ENCODE results near the gene MRPS6. TPM values are rescaled to one million over a fixed set of nuclear protein-coding genes. Genes with fewer than 3 reads are reported as not detected.

The MRPS6 gene
- total and polyA plus RNA-seq, 2 of the 4 experiments (the other 2 are of a cell fraction): 7.5 to 35.1 TPM

DNA sequence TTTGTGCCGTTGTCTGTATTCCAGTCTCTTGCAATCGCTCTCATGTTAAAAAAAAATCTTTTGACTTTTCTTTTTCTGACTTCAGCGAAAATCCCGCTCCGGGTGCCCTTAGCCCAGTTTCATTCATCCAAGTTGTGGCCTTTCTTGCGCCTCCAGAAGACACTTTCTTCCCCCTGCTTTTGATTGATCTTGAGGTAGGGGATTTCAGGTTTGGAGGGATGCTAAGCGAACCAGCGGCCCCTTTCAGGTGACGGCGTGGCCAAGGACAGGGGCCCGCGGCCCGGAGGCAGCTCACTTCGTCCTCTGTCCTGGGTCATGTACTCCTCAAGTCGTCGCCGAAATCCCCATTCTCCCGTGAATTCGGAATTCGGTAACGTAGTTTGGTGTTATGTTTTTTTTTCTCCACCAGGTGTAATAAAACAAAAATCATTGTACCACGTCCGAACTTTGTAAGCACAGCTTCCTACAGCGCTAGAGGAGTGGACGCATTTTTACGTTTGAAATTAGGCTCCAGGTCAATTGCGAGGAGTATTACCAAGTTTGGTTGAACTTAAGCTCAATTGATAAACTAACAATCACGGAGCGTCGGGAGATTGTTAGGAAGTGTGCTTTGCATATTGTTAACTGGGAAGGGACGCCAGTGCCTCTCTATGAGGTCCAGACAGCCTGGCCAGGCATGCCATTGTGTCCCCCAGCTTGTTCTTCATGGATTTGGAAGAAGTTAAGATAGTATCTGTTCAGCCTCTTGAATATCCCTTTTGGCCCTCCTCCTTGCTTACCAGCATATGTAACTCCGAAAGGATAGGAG lies 1.1 kb downstream of the MRPS6 start:
- ChIA-PET CTCF (interaction anchor here (2.0 kb wide), 1 partner anchor 151 kb away, joined by 8 read pairs; no protein-coding TSS in a partner anchor), POLR2A (ENCODE audit: unreplicated experiment) (interaction anchor here (0.7 kb wide), 1 partner anchor 1680 kb away, joined by 3 read pairs; no protein-coding TSS in a partner anchor)
- Histone ChIP-seq H4K91ac (ENCODE audit: insufficient read depth, low read depth, low read length) (no peak overlapping the region), H3K9me1 (ENCODE audit: insufficient read depth, low read length) (no peaks in the 10 kb centered on the region), H4K8ac (ENCODE audit: low read depth in 2 of 2, low read length in 2 of 2) (no peak overlapping the region; a peak in 1 of 4 replicates), H3K23ac (ENCODE audit: low read depth, low read length) (peak overlapping the region; percentile 42), H3K27me3 (ENCODE audit: control insufficient read depth, insufficient read depth, low read length) (peaks cover 1% of the 10 kb centered on the region; the same call in 1 of the 2 replicates), H2AFZ (replicated peaks; ENCODE audit: low read length, poor library complexity) (peak overlapping the region; percentile 33), H3K36me3 (ENCODE audit: control insufficient read depth, insufficient read depth, low read length) (peaks cover 1% of the 10 kb centered on the region; the same call in 1 of the 2 replicates), H3K14ac (replicated peaks; ENCODE audit: low read depth, low read length) (peak overlapping the region; percentile 46), H3K4me2 (ENCODE audit: low read depth, low read length) (peak overlapping the region; percentile 92), H3K18ac (ENCODE audit: low read depth, low read length) (no peak overlapping the region; the same call in 1 of the 2 replicates), H2AK9ac (replicated peaks; ENCODE audit: low read depth, low read length, poor library complexity) (peak overlapping the region; percentile 53), H3K79me1 (ENCODE audit: low read depth in 1 of 2, low read length in 2 of 2) (peaks cover 22 to 36% of the 10 kb centered on the region in 2 experiments), H3K27ac (ENCODE audit: insufficient read depth, low read length) (peak overlapping the region; percentile 31), H3K9me3 (ENCODE audit: control insufficient read depth, insufficient read depth, low read length) (no peaks in the 10 kb centered on the region), H2BK20ac (ENCODE audit: low read depth, low read length) (no peak overlapping the region), H3K4me3 (ENCODE audit: insufficient read depth, low read depth, low read length) (peak overlapping the region; percentile 100), H3K9ac (ENCODE audit: low read depth, low read length) (peak overlapping the region; percentile 91), H3K4me1 (ENCODE audit: control insufficient read depth, insufficient read depth, low read length) (peaks cover 3% of the 10 kb centered on the region; the same call in 1 of the 2 replicates), H4K5ac (ENCODE audit: low read depth, low read length) (no peak overlapping the region; the same call in 1 of the 2 replicates), H2BK15ac (ENCODE audit: low read depth, low read length) (no peak overlapping the region), H2BK5ac (ENCODE audit: low read depth, low read length, poor library complexity, severe bottlenecking) (no peak overlapping the region), H3K56ac (ENCODE audit: extremely low read depth, insufficient read depth, low read length) (peak overlapping the region; percentile 7; the same call in 1 of the 2 replicates), H3K4ac (ENCODE audit: low read depth, low read length) (peak overlapping the region; percentile 47), H4K20me1 (ENCODE audit: insufficient read depth, low read length) (peaks cover 25% of the 10 kb centered on the region; the same call in 1 of the 2 replicates), H2AK5ac (ENCODE audit: low read depth, low read length) (0 out of 2 replicates have a peak overlapping the region, but pooled peaks have one; percentile 10), H2BK120ac (ENCODE audit: low read depth, low read length) (no peak overlapping the region)
- dilution Hi-C loops (cut with HindIII; ENCODE audit: low sequenced_read_pairs, unreplicated experiment) (no loop called here), intact Hi-C loops (cut with micrococcal nuclease) (loop anchor here (2.0 to 5.0 kb wide), 2 partner anchors 128 to 276 kb away; no protein-coding TSS in a partner anchor), in situ Hi-C loops (cut with MboI; ENCODE audit: low sequenced_read_pairs) (no loop called here)
- no peak for ATAC-seq (ENCODE audit: low read depth)
- DNase-seq: no peak
- BruUV-seq (replicated peaks): no TSS peak
- WGBS, 2 experiments (ENCODE audit: extremely low coverage in 2 of 2, insufficient read length in 1 of 2): 0% methylated on average over 3 of the region's 32 CpGs; no CpG with 5 or more reads in 1 of the 2 experiments
- TF ChIP-seq, protein P1, sequence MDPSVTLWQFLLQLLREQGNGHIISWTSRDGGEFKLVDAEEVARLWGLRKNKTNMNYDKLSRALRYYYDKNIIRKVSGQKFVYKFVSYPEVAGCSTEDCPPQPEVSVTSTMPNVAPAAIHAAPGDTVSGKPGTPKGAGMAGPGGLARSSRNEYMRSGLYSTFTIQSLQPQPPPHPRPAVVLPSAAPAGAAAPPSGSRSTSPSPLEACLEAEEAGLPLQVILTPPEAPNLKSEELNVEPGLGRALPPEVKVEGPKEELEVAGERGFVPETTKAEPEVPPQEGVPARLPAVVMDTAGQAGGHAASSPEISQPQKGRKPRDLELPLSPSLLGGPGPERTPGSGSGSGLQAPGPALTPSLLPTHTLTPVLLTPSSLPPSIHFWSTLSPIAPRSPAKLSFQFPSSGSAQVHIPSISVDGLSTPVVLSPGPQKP (IDR thresholded peaks at IDR 0.05; ENCODE audit: borderline replicate concordance, low read depth, low read length): no peak
- TF ChIP-seq POLR2A (IDR thresholded peaks at IDR 0.05; ENCODE audit: low read depth, low read length) (no peak), RCOR1 (IDR thresholded peaks at IDR 0.05; ENCODE audit: insufficient replicate concordance, low read length) (no peak), CHD1 (IDR thresholded peaks at IDR 0.05; ENCODE audit: low read depth, low read length) (no peak), MXI1 (IDR thresholded peaks at IDR 0.05; ENCODE audit: borderline replicate concordance, low read depth, low read length) (no peak), SMC3 (IDR thresholded peaks at IDR 0.05; ENCODE audit: low read depth, low read length) (no peak), BHLHE40 (IDR thresholded peaks at IDR 0.05; ENCODE audit: low read depth, low read length) (no peak), RFX5 (IDR thresholded peaks at IDR 0.05; ENCODE audit: low read depth, low read length) (no peak), NFE2L2 (IDR thresholded peaks at IDR 0.05; ENCODE audit: low read depth, low read length) (no peak), MAFK (IDR thresholded peaks at IDR 0.05; ENCODE audit: low read depth, low read length) (no peak), MAZ (IDR thresholded peaks at IDR 0.05; ENCODE audit: borderline replicate concordance, low read depth, low read length) (no peak)
- TF ChIP-seq, protein P2, sequence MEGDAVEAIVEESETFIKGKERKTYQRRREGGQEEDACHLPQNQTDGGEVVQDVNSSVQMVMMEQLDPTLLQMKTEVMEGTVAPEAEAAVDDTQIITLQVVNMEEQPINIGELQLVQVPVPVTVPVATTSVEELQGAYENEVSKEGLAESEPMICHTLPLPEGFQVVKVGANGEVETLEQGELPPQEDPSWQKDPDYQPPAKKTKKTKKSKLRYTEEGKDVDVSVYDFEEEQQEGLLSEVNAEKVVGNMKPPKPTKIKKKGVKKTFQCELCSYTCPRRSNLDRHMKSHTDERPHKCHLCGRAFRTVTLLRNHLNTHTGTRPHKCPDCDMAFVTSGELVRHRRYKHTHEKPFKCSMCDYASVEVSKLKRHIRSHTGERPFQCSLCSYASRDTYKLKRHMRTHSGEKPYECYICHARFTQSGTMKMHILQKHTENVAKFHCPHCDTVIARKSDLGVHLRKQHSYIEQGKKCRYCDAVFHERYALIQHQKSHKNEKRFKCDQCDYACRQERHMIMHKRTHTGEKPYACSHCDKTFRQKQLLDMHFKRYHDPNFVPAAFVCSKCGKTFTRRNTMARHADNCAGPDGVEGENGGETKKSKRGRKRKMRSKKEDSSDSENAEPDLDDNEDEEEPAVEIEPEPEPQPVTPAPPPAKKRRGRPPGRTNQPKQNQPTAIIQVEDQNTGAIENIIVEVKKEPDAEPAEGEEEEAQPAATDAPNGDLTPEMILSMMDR (conservative IDR thresholded peaks at IDR 0.05; ENCODE audit: low read depth, low read length): no peak
- TF ChIP-seq, protein P3, sequence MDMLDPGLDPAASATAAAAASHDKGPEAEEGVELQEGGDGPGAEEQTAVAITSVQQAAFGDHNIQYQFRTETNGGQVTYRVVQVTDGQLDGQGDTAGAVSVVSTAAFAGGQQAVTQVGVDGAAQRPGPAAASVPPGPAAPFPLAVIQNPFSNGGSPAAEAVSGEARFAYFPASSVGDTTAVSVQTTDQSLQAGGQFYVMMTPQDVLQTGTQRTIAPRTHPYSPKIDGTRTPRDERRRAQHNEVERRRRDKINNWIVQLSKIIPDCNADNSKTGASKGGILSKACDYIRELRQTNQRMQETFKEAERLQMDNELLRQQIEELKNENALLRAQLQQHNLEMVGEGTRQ (IDR thresholded peaks at IDR 0.05; ENCODE audit: low read depth, low read length): no peak
